Stomach (tissue), 9 donors: ENCODE results near the gene SGK1. TPM values are rescaled to one million over a fixed set of nuclear protein-coding genes. Genes with fewer than 3 reads are reported as not detected.

Source experiments
- DNase-seq, 2 donors: peaks; one replicate each; pipeline versions ENCODE4 v3.0.0 to v3.0.0-alpha.2; 2013 to 2019
- H3K27ac ChIP-seq, 5 donors: fragments of 200-600 bp in 4 of 5; sonication (generic) in 4 of 5; one replicate each; pipeline ENCODE4 v1.5.1; 2013 to 2019; ENCODE audit warnings: mild to moderate bottlenecking in 1 of 5, moderate library complexity in 1 of 5
- H3K27me3 ChIP-seq, 3 donors: fragments of 200-600 bp; sonication (generic); one replicate each; pipeline ENCODE4 v1.5.1; 2017 to 2019; ENCODE audit warnings: mixed run types in 1 of 3
- H3K36me3 ChIP-seq, 4 donors: fragments of 200-600 bp; sonication (generic); 1 replicate in 3 of 4; 2 replicates in 1 of 4; pipeline ENCODE4 v1.5.1; 2016 to 2019
- H3K4me1 ChIP-seq, 4 donors: fragments of 200-600 bp; sonication (generic); one replicate each; pipeline ENCODE4 v1.5.1; 2016 to 2019
- H3K4me3 ChIP-seq, 4 donors: fragments of 200-600 bp; sonication (generic) in 3 of 4; one replicate each; pipeline ENCODE4 v1.5.1; 2016 to 2019; ENCODE audit warnings: mild to moderate bottlenecking in 1 of 4
- H3K9me3 ChIP-seq, 4 donors: fragments of 200-600 bp; sonication (generic); one replicate each; pipeline ENCODE4 v1.5.1; 2016 to 2019
- EP300 ChIP-seq: sonication (generic); formaldehyde crosslinking; IDR thresholded peaks from one replicate; pipeline ENCODE4 v1.6.1; 2017; ENCODE audit warnings: antibody characterized with exemption
- POLR2A ChIP-seq, 4 donors: fragments of 450-650 bp; IDR thresholded peaks; one replicate each; pipeline ENCODE4 v1.6.1; 2016; ENCODE audit warnings: antibody characterized with exemption in 4 of 4, control low read depth in 2 of 4, mild to moderate bottlenecking in 1 of 4, moderate library complexity in 1 of 4
- POLR2AphosphoS5 ChIP-seq, 3 donors: sonication (generic); formaldehyde crosslinking; IDR thresholded peaks; one replicate each; pipeline ENCODE4 v1.6.1; 2016; ENCODE audit warnings: antibody characterized with exemption in 3 of 3
- WGBS, 5 donors: extraction: QIAGEN DNeasy Blood & Tissue Kit in 3 of 5; methylation state at CpG; one replicate each; pipeline versions ENCODE4 v1.1.5 to v1.1.7; 2013 to 2018; 5-methylcytosine and 5-hydroxymethylcytosine counted together
- intact Hi-C: fragments of 100-400 bp; cut with DNase I; formaldehyde crosslinking; loops from one replicate; pipeline ENCODE4 v1.15.1; 2023; ENCODE audit warnings: low total_unique reads
- polyA plus RNA-seq, 3 donors: library from polyadenylated mRNA; stranded (reverse); fragments of 200-250 nt; gene quantifications; one replicate each; pipeline ENCODE4 v1.2.3, GENCODE V29; 2013
- total RNA-seq, 5 donors: library from RNA; depleted of rRNA; stranded (reverse); fragments of >200 nt; gene quantifications; one replicate each; pipeline versions ENCODE4 v1.1.0 to v1.2.3, GENCODE V29; 2014 to 2016
- TF ChIP-seq, protein P1 (sequence below), 7 experiments: fragments of 450-650 bp in 4 of 7; fragments of 200-600 bp in 3 of 7; sonication (generic) in 3 of 7; IDR thresholded peaks; one replicate each; pipeline ENCODE4 v1.5.1; 2016 to 2019; ENCODE audit warnings: antibody characterized with exemption in 7 of 7, control low read depth in 2 of 7, mild to moderate bottlenecking in 1 of 7
- donor health status: healthy with polysubstance abuse.
- donor health status: Bipolar disorder and iron deficiency.
- donor health status: healthy.

The SGK1 gene
- total and polyA plus RNA-seq, 8 donors, result 72.3 to 347 (median 154) TPM

GRCh38 chr6:134174672-134175531 lies 143.0 kb downstream of the SGK1 start:
- Histone ChIP-seq H3K4me3 (peak overlapping the region; percentile 67 to 79 (median 74)), H3K27ac (peak overlapping the region; percentile 98 to 100 (median 99)), H3K4me1 (peaks cover 20 to 71% (median 38%) of the 10 kb centered on the region in 4 donors), H3K36me3 (peaks cover 34 to 39% (median 35%) of the 10 kb centered on the region in 4 donors), H3K9me3 (no peaks in the 10 kb centered on the region), H3K27me3 (no peaks in the 10 kb centered on the region)
- TF ChIP-seq POLR2A (IDR thresholded peaks at IDR 0.05), result peak in 2 of 4 donors; percentile 43 to 86
- peak; percentile 68 to 99 (median 99) for TF ChIP-seq POLR2AphosphoS5 (IDR thresholded peaks at IDR 0.05)
- TF ChIP-seq, protein P1, sequence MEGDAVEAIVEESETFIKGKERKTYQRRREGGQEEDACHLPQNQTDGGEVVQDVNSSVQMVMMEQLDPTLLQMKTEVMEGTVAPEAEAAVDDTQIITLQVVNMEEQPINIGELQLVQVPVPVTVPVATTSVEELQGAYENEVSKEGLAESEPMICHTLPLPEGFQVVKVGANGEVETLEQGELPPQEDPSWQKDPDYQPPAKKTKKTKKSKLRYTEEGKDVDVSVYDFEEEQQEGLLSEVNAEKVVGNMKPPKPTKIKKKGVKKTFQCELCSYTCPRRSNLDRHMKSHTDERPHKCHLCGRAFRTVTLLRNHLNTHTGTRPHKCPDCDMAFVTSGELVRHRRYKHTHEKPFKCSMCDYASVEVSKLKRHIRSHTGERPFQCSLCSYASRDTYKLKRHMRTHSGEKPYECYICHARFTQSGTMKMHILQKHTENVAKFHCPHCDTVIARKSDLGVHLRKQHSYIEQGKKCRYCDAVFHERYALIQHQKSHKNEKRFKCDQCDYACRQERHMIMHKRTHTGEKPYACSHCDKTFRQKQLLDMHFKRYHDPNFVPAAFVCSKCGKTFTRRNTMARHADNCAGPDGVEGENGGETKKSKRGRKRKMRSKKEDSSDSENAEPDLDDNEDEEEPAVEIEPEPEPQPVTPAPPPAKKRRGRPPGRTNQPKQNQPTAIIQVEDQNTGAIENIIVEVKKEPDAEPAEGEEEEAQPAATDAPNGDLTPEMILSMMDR (IDR thresholded peaks at IDR 0.05), result peak in 1 of 7 experiments; percentile 9
- TF ChIP-seq EP300, result no peak
- 0 to 3% (median 1%) methylated on average over 6 to 100 of the region's 100 CpGs for WGBS, 5 donors
- intact Hi-C loops, result loop anchor here (5.0 kb wide), 2 partner anchors 467 to 647 kb away; no protein-coding TSS in a partner anchor
- DNase-seq, result peak; percentile 97

DNA sequence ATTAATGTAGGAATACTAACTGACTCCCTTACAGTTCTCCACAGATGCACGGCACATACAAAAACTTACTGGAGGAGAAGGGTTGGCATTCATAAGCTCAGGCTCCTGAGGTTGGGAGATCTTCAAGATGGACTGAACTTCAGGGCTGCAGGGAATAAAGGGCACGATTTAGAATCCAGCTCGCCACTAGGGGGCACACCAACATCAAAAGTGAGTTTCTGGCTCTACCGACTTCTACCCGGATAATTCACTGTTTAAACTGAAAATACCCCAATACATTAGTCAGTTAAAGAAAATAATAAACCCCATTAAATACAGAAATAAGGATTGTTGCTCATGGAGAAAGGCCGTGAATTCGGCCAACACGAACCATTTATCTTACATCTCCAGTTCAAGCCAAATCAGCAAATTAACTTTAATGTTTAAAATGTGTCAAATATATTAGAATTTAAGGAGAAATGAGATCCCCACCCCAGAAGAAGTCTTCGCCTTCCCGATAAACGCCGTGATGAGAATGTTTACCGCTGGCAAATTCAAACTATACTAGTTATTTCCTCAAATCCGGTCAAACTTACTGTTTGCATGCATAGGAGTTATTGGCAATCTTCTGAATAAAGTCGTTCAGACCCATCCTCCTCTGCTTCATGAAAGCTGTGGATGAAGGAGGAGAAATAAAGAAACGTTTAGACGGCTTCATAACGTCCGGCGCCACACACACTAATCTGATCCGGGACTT lies 143.8 kb downstream of the SGK1 start:
- H3K27ac ChIP-seq, result peak overlapping the region; percentile 98 to 100 (median 99)
- peak; percentile 87 to 94 for DNase-seq
- H3K9me3 ChIP-seq, result no peaks in the 10 kb centered on the region
- peak overlapping the region; percentile 67 to 79 (median 74) for H3K4me3 ChIP-seq
- H3K36me3 ChIP-seq, result peaks cover 37 to 47% (median 42%) of the 10 kb centered on the region in 4 donors
- 0 to 2% (median 1%) methylated on average over 21 of the region's 21 CpGs for WGBS, 5 donors
- peaks cover 20 to 79% (median 39%) of the 10 kb centered on the region in 4 donors for H3K4me1 ChIP-seq
- intact Hi-C loops, result loop anchor here (5.0 kb wide), 1 partner anchor 468 kb away; no protein-coding TSS in a partner anchor
- H3K27me3 ChIP-seq, result no peaks in the 10 kb centered on the region
- peak in 1 of 3 donors; percentile 27 for TF ChIP-seq POLR2AphosphoS5 (IDR thresholded peaks at IDR 0.05)
- TF ChIP-seq, protein P1 (IDR thresholded peaks at IDR 0.05), result peak in 5 of 7 experiments; percentile 68 to 90 (median 80)
- TF ChIP-seq EP300, result no peak

GRCh38 chr6:134173366-134173725 lies 144.6 kb downstream of the SGK1 start:
- 53 to 68% (median 56%) methylated on average over 4 of the region's 4 CpGs for WGBS, 5 donors
- H3K4me1 ChIP-seq, result peaks cover 16 to 75% (median 36%) of the 10 kb centered on the region in 4 donors
- peaks cover 37 to 55% (median 49%) of the 10 kb centered on the region in 4 donors for H3K36me3 ChIP-seq
- intact Hi-C loops, result loop anchor here (5.0 kb wide), 1 partner anchor 469 kb away; no protein-coding TSS in a partner anchor
- no peak for DNase-seq
- peak overlapping the region; percentile 67 to 79 (median 74) for H3K4me3 ChIP-seq
- no peaks in the 10 kb centered on the region for H3K27me3 ChIP-seq
- H3K27ac ChIP-seq, result peak overlapping the region in 4 of 5 donors; percentile 98 to 100 (median 99)
- TF ChIP-seq POLR2A (IDR thresholded peaks at IDR 0.05) (no peak), POLR2AphosphoS5 (IDR thresholded peaks at IDR 0.05) (no peak)
- TF ChIP-seq, protein P1 (IDR thresholded peaks at IDR 0.05), result no peak
- no peaks in the 10 kb centered on the region for H3K9me3 ChIP-seq
